ENCODE data around the gene NXPH1.

DNA sequence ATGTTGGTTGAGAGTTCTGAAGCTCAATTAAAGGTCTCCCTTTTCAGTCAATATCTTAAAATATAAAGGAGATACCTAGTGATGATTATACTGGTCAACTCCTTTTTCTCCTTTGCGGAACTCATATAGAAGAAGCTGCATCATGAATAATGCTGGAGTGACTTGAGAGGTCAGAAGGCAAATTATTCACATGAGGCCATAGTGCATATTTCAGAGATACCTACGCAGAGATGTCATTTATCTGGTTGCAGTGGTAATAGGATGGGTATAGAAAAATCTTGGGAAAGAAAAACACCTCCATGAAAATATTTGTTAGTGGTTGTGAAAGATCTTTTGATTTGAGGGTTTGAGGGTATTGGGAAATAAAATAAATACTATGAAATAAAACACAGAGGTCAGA is 47.7 kb downstream of the NXPH1 start:
- TF ChIP-seq, protein P1, sequence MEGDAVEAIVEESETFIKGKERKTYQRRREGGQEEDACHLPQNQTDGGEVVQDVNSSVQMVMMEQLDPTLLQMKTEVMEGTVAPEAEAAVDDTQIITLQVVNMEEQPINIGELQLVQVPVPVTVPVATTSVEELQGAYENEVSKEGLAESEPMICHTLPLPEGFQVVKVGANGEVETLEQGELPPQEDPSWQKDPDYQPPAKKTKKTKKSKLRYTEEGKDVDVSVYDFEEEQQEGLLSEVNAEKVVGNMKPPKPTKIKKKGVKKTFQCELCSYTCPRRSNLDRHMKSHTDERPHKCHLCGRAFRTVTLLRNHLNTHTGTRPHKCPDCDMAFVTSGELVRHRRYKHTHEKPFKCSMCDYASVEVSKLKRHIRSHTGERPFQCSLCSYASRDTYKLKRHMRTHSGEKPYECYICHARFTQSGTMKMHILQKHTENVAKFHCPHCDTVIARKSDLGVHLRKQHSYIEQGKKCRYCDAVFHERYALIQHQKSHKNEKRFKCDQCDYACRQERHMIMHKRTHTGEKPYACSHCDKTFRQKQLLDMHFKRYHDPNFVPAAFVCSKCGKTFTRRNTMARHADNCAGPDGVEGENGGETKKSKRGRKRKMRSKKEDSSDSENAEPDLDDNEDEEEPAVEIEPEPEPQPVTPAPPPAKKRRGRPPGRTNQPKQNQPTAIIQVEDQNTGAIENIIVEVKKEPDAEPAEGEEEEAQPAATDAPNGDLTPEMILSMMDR (conservative IDR thresholded peaks at IDR 0.05; ENCODE audit: low read depth, low read length), result no peak
- TF ChIP-seq EZH2 (IDR thresholded peaks at IDR 0.05; ENCODE audit: borderline replicate concordance, low read depth, low read length, poor library complexity, severe bottlenecking), result no peak

Data from A673 (cell line).